C4-2B (cell line): ENCODE data around the gene SUCLA2.

Experiments
- ZFX ChIP-seq: fragments of 450-650 bp; IDR thresholded peaks from 2 replicates; pipeline ENCODE4 v1.6.1; 2017
- TF ChIP-seq, protein P1 (sequence below): fragments of 450-650 bp; conservative IDR thresholded peaks from 2 replicates; pipeline ENCODE4 v1.5.1; 2017; ENCODE audit warnings: mild to moderate bottlenecking

DNA sequence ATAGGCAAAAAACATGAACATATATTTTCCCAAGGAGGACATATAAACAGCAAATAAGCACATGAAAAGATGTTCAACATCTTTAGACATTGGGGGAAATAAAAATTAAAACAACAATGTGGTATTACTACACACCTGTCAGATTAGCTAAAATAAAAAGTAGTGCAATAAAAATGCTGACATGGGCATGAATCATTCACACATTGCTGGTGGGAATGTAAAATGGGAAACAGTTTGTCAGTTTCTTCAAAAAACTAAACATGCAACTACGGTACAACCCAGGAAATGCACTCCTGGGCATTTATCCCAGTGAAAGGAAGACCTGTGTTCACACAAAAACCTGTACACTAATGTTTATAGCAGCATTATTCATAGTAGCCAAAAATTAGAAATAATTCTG lies 5.3 kb upstream of the SUCLA2 start:
- TF ChIP-seq, protein P1, sequence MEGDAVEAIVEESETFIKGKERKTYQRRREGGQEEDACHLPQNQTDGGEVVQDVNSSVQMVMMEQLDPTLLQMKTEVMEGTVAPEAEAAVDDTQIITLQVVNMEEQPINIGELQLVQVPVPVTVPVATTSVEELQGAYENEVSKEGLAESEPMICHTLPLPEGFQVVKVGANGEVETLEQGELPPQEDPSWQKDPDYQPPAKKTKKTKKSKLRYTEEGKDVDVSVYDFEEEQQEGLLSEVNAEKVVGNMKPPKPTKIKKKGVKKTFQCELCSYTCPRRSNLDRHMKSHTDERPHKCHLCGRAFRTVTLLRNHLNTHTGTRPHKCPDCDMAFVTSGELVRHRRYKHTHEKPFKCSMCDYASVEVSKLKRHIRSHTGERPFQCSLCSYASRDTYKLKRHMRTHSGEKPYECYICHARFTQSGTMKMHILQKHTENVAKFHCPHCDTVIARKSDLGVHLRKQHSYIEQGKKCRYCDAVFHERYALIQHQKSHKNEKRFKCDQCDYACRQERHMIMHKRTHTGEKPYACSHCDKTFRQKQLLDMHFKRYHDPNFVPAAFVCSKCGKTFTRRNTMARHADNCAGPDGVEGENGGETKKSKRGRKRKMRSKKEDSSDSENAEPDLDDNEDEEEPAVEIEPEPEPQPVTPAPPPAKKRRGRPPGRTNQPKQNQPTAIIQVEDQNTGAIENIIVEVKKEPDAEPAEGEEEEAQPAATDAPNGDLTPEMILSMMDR = no peak
- TF ChIP-seq ZFX = no peak
